ENCODE results near the gene FAM135A. TPM values are rescaled to one million over a fixed set of nuclear protein-coding genes. Genes with fewer than 3 reads are reported as not detected.

Gene FAM135A
- total and polyA plus RNA-seq, 2 of the 13 experiments (the other 11 are each of a cell fraction or from before 2014, with no cell fraction given): 26.9 to 31.5 TPM

- no TSS peak for BruUV-seq (replicated peaks)
- POLR2A ChIA-PET: no interaction called here
- in situ Hi-C loops (cut with HindIII; ENCODE audit: extremely low pct_ligation_motif_present, low pct_unique_long_range_greater_than_20kb): no loop called here
- no peak for TF ChIP-seq ZNF282 (IDR thresholded peaks at IDR 0.05; ENCODE audit: partially characterized antibody)
- no peak for TF ChIP-seq MTERF4 (CRISPR knock-in tag; IDR thresholded peaks at IDR 0.05)
- no peak for TF ChIP-seq GMEB1 (CRISPR knock-in tag; IDR thresholded peaks at IDR 0.05; ENCODE audit: borderline replicate concordance)
- no peak for TF ChIP-seq HMGXB4 (CRISPR knock-in tag; IDR thresholded peaks at IDR 0.05; ENCODE audit: borderline replicate concordance in 1 of 2, low read depth in 1 of 2)
- TF ChIP-seq AKAP8 (CRISPR knock-in tag; IDR thresholded peaks at IDR 0.05): no peak
- TF ChIP-seq RNF219 (CRISPR knock-in tag; IDR thresholded peaks at IDR 0.05): no peak
- no peak for TF ChIP-seq JUND (CRISPR knock-in tag; IDR thresholded peaks at IDR 0.05)
- TF ChIP-seq TBP (CRISPR knock-in tag; IDR thresholded peaks at IDR 0.05): no peak
- no peak for TF ChIP-seq ZNF629 (CRISPR knock-in tag; conservative IDR thresholded peaks at IDR 0.05)
- TF ChIP-seq CERS6 (CRISPR knock-in tag; IDR thresholded peaks at IDR 0.05): no peak
- TF ChIP-seq SRSF4 (IDR thresholded peaks at IDR 0.05; ENCODE audit: low read depth, low read length, poor library complexity, severe bottlenecking): no peak
- TF ChIP-seq ZNF18 (CRISPR knock-in tag; IDR thresholded peaks at IDR 0.05; ENCODE audit: insufficient replicate concordance): no peak
- no peak for TF ChIP-seq GATAD1 (CRISPR knock-in tag; IDR thresholded peaks at IDR 0.05)
- no peak for TF ChIP-seq SSRP1 (CRISPR knock-in tag; IDR thresholded peaks at IDR 0.05)
- no peak for TF ChIP-seq LCORL (IDR thresholded peaks at IDR 0.05)
- TF ChIP-seq LCORL (CRISPR knock-in tag; IDR thresholded peaks at IDR 0.05): no peak
Measured at GRCh38 chr6:70479236-70479635, 65.9 kb downstream of the FAM135A start.

More at GRCh38 chr6:70479236-70479635, 65.9 kb downstream of the FAM135A start:
- Histone ChIP-seq H2AFZ (ENCODE audit: low read length) (no peak overlapping the region), H3K9ac (ENCODE audit: insufficient read depth, low read depth, low read length) (no peak overlapping the region), H3K4me1 (ENCODE audit: insufficient read depth, low read length) (peaks cover 8% of the 10 kb centered on the region), H3K27ac (ENCODE audit: extremely low read length, insufficient read depth, low read length) (no peak overlapping the region), H3K27me3 (ENCODE audit: control insufficient read depth in 1 of 2, insufficient read depth in 2 of 2, low read length in 2 of 2) (no peaks in the 10 kb centered on the region; a peak in 1 of 5 replicates), H4K20me1 (ENCODE audit: insufficient read depth, low read length) (no peaks in the 10 kb centered on the region), H3K4me3 (replicated peaks in 1 of 3; ENCODE audit: insufficient read depth in 1 of 3, low read depth in 2 of 3, low read length in 3 of 3) (no peak overlapping the region), H3K79me2 (ENCODE audit: insufficient read depth, low read length) (no peaks in the 10 kb centered on the region), H3K9me3 (ENCODE audit: low read length) (no peaks in the 10 kb centered on the region), H3K36me3 (replicated peaks in 1 of 2; ENCODE audit: control insufficient read depth in 1 of 2, insufficient read depth in 2 of 2, low read length in 2 of 2) (peaks cover 8 to 41% of the 10 kb centered on the region in 2 experiments; a peak in 4 of 5 replicates), H3K4me2 (ENCODE audit: low read depth, low read length) (no peak overlapping the region)
- no peak for FAIRE-seq
- WGBS (ENCODE audit: low lambda C conversion rate): over 99% methylated on average over 4 of the region's 4 CpGs
- ATAC-seq: no peak
- intact Hi-C loops (cut with micrococcal nuclease; ENCODE audit: unreplicated experiment): no loop called here
- DNase-seq (ENCODE audit: low spot score): no peak
- CTCF ChIA-PET (ENCODE audit: low intra/inter-chr PET ratio, low total read pairs): no interaction called here
